Measurements from ENCODE around the gene ATG2A.

The ATG2A gene

GRCh38 chr11:64870176-64870892, 46.7 kb downstream of the ATG2A start:
- no peak for DNase-seq (ENCODE audit: low read depth in 2 of 2)

GRCh38 chr11:64869571-64870175, 47.3 kb downstream of the ATG2A start:
- no peak for DNase-seq (ENCODE audit: low read depth in 2 of 2)

- DNase-seq (ENCODE audit: low read depth in 2 of 2) = no peak
Observed at GRCh38 chr11:64868904-64869570, 48.0 kb downstream of the ATG2A start.

DNA sequence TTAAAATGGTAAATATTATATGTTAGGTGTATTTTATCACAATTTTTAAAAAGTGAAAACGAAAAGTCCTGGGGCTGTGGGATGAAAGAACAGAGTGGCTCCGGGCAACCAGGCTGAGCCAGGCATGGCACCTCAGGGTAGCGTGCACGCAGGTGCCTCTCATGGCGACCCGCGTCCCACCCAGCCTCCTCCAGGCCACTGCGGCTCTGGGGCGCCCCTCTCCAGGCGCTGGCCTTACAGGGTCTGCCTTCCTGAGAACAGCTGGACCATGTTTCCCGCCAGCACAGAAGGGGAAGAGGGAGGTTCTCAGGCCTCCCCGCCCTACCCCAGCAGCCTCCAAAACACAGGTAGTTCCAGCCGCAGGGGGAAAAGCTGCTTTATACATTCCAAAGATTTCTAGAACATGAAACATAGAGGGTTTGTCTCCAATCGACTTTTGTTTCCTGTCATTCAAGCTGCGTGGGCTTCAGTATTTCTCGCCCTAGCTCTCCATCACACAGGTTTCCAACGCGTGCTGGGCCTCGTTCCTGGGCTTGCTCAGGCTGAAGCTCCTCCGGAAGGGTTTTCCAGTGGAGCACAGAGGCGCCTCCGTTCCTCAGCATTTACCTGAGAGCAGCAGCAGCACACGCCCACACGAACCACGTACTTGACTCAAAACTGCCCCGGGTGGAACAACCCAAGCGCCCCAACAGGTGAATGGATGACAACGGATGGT, 49.1 kb downstream of the ATG2A start:
- no peak for DNase-seq (ENCODE audit: low read depth in 2 of 2)

GRCh38 chr11:64866173-64866491, 50.9 kb downstream of the ATG2A start:
- DNase-seq (ENCODE audit: low read depth in 2 of 2) = no peak

DNA sequence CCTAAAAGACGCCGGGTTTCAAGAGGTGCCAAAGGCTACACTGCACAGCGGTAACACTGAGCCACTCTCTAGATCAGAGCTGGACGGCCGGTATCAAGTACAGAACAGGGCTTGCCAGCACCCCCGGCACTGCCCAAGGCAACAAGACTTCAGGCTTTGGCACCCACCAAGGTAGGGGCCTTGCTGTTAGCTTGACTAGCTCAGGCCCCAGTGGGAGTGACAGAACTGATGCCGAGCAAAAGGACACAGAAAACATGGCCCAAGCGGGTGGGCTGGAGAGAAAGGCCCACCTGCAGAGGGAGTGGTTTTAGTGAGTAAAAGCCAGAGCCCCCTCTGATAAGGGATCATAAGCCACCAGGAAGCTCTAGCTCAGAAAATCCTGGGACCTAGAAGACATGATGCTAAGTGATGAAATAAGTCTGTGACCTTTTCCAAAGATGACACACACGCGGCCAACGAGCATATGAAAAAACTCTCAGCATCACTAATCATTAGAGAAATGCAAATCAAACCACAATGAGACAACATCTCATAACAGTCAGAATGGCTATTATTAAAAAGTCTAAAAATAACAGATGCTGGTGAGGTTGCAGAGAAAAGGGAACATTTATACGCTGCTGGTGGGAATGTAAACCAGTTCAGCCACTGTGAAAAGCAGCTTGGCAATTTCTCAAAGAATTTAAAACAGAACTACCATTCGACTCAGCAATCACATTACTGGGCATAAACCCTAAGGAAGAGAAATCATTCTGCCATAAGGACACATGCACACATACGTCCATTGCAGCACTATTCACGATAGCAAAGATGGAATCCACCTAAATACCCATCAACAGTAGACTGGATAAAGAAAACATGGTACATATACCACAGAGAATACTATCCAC, 51.5 kb downstream of the ATG2A start:
- DNase-seq (ENCODE audit: low read depth in 2 of 2) = no peak

DNA sequence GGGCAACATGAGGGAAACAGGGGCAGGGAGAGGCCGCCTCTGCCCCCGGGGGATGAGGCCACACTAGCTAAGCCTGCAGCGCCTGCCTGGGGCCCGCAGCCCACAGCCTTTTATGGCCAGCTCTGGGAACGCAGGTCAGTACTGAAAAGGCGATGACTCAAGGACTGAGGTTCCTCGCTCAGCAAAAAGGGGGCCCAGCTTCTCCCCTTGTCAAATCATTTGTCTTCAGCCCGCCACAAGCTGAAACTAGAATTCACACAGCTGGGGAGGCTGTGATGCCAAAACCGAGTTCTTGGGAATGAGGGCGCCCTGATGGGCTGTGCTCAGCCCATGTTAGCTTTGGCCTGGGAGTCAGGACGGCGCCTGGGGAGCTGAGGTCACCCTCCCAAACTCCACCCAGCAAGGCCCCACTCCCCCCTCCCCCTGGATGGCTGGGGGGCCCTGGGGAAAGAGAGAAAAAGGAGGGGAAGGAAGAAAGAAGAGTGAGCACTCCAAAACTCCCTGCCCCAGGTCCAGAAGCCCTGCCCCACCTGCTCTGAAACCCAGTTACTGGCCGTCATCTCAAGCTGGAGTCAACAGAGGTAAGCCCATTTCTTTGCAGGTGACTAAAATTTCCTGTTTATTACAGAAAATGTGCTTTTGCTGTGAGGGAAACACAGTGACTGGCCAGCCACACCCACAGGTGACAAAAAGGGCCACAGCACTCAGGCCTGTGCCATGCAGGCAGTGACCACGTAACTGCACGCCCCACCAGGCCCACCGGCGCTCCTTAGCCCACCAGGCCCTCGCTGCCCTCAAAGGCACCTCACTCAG, 52.3 kb downstream of the ATG2A start:
- no peak for DNase-seq (ENCODE audit: low read depth in 2 of 2)

DNA sequence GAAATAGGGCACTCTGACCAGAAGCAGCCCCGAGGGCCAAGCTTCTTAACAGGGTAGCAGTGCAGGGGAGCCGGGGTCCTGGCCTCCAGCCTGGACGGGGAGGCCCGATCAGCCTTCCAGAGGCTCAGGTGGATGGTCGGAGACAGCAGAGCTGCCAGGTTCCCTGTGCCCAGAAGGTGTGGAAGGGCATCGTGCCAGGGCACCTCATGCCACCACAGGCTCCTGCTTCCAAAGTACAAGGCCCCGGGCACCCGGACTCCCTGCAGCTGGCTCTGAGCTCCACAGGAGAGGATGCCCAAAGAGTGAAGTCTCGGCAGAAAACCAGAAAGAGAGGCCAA, 52.9 kb downstream of the ATG2A start:
- no peak for DNase-seq (ENCODE audit: low read depth in 2 of 2)

DNA sequence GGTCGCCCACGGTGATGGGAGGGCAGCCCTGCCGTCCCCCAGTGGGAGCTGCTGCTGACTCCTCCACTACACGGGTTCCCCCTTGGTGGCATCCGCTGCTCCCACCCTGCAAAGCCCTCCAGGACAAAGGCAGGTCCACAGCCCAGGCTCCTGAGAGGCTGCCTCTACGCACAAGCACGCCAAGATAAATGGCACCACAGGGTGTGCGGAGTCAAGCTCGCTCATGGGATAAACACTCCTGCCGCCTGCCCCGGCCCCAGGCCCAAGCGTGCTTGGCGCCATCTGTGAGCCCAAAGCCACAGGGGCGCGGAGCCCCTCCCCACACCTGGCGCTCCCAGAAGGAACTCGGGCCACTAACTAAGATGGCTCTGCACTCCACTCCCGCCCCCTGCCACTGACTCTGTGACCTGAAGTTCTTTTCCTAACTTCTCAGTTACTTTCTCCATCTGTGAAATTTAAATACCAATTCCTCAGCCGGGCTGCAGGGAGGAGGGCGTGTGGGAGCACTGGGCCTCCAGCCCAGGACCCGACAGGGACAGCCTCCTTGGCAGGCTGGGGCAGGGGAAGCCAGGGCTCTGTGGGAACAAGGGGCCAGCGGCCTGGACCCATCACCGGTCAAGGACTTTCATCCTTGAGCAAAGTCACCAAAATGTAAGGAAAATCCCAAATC, 53.5 kb downstream of the ATG2A start:
- DNase-seq (ENCODE audit: low read depth in 2 of 2) = no peak

- DNase-seq (ENCODE audit: low read depth in 2 of 2) = no peak
Observed at GRCh38 chr11:64862987-64863390, 54.0 kb downstream of the ATG2A start.

DNA sequence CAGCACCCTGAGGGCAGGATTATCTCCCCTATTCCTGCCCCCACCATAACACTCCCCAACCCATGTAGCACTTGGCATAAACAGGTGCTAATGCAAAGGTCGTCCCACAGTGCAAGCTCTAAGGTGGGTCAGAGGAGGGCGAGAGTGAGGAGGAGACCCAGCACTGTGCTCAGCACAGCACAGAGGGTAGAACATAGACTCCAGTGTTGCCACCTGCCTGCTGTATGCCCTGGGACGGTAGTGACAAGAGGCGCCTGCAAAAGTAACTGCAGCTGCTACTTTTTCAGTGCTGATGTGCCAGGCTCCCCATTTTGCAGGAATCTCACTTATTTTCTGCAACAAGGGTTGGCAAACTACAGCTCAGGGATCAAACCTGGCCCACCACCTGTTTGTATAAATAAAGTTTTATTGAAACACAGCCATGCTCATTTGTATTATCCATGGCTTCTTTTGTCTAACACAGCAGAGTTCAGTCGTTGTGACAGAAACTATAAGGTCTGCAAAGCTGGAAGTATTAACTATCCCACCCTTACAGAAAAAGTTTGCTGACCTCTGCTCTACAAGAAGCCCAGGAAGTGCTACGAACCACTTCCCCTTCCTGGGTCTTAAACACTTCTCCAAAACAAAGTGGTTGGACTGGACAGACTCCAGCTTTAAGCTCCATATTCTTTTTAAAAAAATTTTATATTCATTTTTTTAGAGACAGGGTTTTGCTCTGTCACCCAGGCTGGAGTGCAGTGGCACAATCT, 55.6 kb downstream of the ATG2A start:
- DNase-seq (ENCODE audit: low read depth in 2 of 2) = no peak

GRCh38 chr11:64859542-64860414, 57.2 kb downstream of the ATG2A start:
- no peak for DNase-seq (ENCODE audit: low read depth in 2 of 2)

DNA sequence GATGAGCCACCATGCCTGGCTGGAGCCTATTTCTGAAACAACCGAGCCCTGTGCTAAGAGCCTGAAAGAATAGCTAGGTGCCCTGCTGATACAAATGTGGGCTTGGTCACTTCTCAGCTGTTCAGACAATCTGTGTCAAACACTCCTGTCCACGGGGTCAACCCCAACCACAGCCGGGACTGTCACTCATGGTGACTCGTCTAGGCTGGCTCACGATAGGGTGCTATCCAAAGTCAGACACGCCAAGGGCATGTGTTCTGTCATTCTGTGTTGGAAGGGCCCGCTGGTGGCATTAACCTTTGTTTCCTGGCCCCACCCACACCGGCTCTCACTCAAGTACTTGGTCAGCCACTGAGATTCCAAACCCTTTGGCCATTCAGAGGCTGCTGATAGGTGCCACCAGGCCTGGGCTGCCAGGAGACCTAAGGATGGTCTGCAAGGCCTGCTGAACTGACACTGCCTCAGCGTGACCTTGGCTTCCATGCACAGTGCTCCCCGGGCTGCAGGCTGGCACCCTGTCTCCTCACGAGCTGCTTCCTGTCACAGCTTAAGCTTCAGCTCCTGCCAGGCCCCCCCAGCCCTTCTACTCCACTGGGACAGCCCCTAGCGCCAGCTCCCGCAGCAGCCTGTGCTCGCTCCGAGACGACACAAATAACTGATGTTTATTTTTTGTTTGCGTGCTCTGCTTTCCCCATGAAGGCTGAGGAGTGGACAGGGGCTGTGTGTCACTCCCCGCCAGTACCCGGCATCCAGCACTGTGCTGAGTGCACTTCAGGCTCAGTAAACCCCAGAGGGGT, 58.3 kb downstream of the ATG2A start:
- DNase-seq (ENCODE audit: low read depth in 2 of 2) = no peak

GRCh38 chr11:64857485-64857884, 59.5 kb downstream of the ATG2A start:
- DNase-seq (ENCODE audit: low read depth in 2 of 2) = no peak

DNA sequence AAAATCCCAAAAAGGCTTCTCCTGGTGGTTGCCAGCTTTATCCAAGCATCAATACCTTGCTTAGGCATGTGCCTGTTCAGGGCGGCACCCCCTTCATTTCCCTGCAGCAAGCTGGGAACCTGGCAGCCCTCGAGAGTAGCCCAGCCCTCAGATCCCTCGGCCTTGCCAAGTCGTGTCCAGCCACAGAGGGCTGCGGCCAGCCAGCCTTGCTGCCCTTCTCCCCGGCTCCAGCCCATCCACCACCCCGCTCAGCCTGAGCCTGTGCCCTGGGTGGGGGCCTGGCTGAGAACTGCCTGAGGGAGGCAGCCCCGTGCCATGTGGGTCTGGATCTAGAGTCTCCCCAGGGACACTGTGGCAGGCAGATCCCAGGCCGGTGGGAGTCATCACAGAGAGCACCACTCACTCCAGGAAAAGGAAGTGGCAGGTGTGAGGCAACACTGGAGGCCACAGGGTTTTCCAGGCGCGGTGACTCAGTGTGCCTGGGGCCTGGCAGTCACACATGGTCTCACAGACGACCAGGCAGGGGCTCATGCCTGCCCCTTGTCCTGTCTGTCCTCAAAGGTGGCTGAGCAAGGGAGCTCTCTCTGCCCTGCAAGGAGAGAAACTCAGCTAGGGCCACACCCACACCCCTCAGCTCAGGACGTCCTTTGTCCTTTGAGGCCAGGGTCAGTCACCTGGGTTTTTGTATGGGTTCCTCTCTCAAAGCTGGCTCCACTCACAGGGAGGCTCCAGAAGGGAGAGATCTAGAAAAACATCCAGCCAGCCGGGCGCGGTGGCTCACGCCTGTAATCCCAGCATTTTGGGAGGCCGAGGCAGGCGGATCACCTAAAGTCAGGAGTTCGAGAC, 60.4 kb downstream of the ATG2A start:
- no peak for DNase-seq (ENCODE audit: low read depth in 2 of 2)

DNA sequence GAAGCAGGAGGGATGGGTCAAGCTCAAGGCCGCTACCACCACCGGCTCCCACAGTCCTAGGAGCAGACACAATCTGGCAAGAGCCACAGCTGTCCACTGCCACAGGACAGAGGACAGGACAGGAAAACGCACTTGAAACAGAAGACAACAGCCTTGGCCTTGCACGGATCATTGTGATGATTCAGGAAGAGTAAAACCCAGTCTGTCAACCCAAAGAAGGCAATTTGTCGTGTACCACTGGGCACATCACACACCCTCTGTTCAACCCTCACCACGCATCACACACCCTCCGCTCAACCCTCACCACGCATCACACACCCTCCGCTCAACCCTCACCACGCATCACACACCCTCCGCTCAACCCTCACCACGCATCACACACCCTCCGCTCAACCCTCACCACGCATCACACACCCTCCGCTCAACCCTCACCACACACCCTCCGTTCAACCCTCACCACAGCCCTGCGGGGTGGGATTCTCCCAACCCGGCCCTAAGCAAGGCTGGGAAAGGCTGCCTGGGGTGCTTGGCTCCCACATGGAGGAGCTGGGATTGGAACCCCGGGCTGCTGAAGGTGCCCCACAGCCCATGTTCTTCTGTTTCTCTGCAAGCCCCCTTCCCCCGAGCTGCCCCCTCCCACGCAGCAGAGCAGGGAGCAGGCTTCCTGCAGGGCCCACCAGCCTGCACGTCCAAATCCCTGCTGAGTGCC, 61.3 kb downstream of the ATG2A start:
- no peak for DNase-seq (ENCODE audit: low read depth in 2 of 2)
